HCT116 (cell line): ENCODE results near the gene FASN.
"Not testable (repeated sequence)": the region's sequence is repeated elsewhere in the genome, so short reads cannot be mapped to it uniquely, and the experiment has no call there.

Experiments used
- CTCF ChIP-seq, 3 experiments: fragments of 200-600 bp in 1 of 3; sonication (generic) in 1 of 3; IDR thresholded peaks in 2 of 3; conservative IDR thresholded peaks in 1 of 3; 2 replicates each; pipeline ENCODE4 v1.5.1; 2012 to 2017; ENCODE audit warnings: low read depth in 2 of 3, low read length in 2 of 3, antibody characterized with exemption in 1 of 3, borderline replicate concordance in 1 of 3, control low read depth in 1 of 3, mild to moderate bottlenecking in 1 of 3, mixed read lengths in 1 of 3, mixed run types in 1 of 3, moderate library complexity in 1 of 3; ENCODE audit not compliant: insufficient read depth in 1 of 3
- EZH2phosphoT487 ChIP-seq: fragments of 200-600 bp; IDR thresholded peaks from 2 replicates; pipeline ENCODE4 v1.6.1; 2018; ENCODE audit warnings: antibody characterized with exemption, borderline replicate concordance
- POLR2A ChIP-seq: IDR thresholded peaks from 2 replicates; pipeline ENCODE4 v1.7.0; 2011; ENCODE audit warnings: borderline replicate concordance; ENCODE audit not compliant: insufficient read depth, insufficient read length; ENCODE audit errors: extremely low read depth
- POLR2AphosphoS5 ChIP-seq: IDR thresholded peaks from 2 replicates; pipeline ENCODE4 v1.6.1; 2011; ENCODE audit warnings: mild to moderate bottlenecking, low read depth, low read length, moderate library complexity
- RAD21 ChIP-seq: IDR thresholded peaks from 2 replicates; pipeline ENCODE4 v1.6.1; 2012; ENCODE audit warnings: low read depth, mild to moderate bottlenecking

- TF ChIP-seq CTCF (IDR thresholded peaks at IDR 0.05 in 2 of 3, conservative IDR thresholded peaks at IDR 0.05 in 1 of 3; ENCODE audit: borderline replicate concordance in 1 of 3, insufficient read depth in 1 of 3, low read depth in 2 of 3, low read length in 2 of 3); POLR2A; POLR2AphosphoS5; EZH2phosphoT487; RAD21: not testable (repeated sequence)
Observed at GRCh38 chr17:82139961-82140360, 41.9 kb upstream of the FASN start.
